NOMO-1 treated with DMSO at 0.1 percent for 48 hours (cell line): ENCODE results near the gene TMBIM6.
"Not testable (repeated sequence)": the region's sequence is repeated elsewhere in the genome, so short reads cannot be mapped to it uniquely, and the experiment has no call there.

Experiments
- DNase-seq: peaks from one replicate; lab custom pipeline; 2025; ENCODE audit not compliant: unreplicated experiment; lab: John Stamatoyannopoulos, UW

TMBIM6 gene

GRCh38 chr12:49776413-49776812 lies 35.1 kb downstream of the TMBIM6 start:
- peak; percentile 66 for DNase-seq

- DNase-seq, result peak; percentile 81
These were observed 35.5 kb downstream of the TMBIM6 start for GRCh38 chr12:49776858-49777257.

- no peak for DNase-seq
These were observed 36.0 kb downstream of the TMBIM6 start for GRCh38 chr12:49777341-49777740.

GRCh38 chr12:49777800-49778748 lies 36.7 kb downstream of the TMBIM6 start:
- no peak for DNase-seq

GRCh38 chr12:49779581-49779980 lies 38.2 kb downstream of the TMBIM6 start:
- no peak for DNase-seq

- not testable (repeated sequence) for DNase-seq
These were observed 39.6 kb downstream of the TMBIM6 start for GRCh38 chr12:49780914-49781313.

- peak; percentile 50 for DNase-seq
These were observed 42.7 kb downstream of the TMBIM6 start for GRCh38 chr12:49783917-49784676.

- no peak for DNase-seq
These were observed 43.5 kb downstream of the TMBIM6 start for GRCh38 chr12:49784756-49785409.

- no peak for DNase-seq
These were observed 46.3 kb downstream of the TMBIM6 start for GRCh38 chr12:49787672-49788071.

GRCh38 chr12:49789992-49790391 lies 48.6 kb downstream of the TMBIM6 start:
- no peak for DNase-seq

GRCh38 chr12:49790741-49791555 lies 49.6 kb downstream of the TMBIM6 start:
- DNase-seq, result no peak

GRCh38 chr12:49791700-49792099 lies 50.3 kb downstream of the TMBIM6 start:
- no peak for DNase-seq

- DNase-seq, result no peak
These were observed 51.0 kb downstream of the TMBIM6 start for GRCh38 chr12:49792181-49792970.

- DNase-seq, result no peak
These were observed 51.7 kb downstream of the TMBIM6 start for GRCh38 chr12:49792976-49793580.

GRCh38 chr12:49793620-49794019 lies 52.3 kb downstream of the TMBIM6 start:
- no peak for DNase-seq

- no peak for DNase-seq
These were observed 52.7 kb downstream of the TMBIM6 start for GRCh38 chr12:49794021-49794420.

GRCh38 chr12:49794811-49795653 lies 53.7 kb downstream of the TMBIM6 start:
- DNase-seq, result no peak

GRCh38 chr12:49795654-49796105 lies 54.3 kb downstream of the TMBIM6 start:
- DNase-seq, result no peak
